Naive B cell (primary cell): Measurements from ENCODE around the gene SLCO1B1. TPM values are rescaled to one million over a fixed set of nuclear protein-coding genes. Genes with fewer than 3 reads are reported as not detected.
A peak's percentile ranks its signal among the peaks of the same experiment; 100 is the strongest.
"Not testable (repeated sequence)": the region's sequence is repeated elsewhere in the genome, so short reads cannot be mapped to it uniquely, and the experiment has no call there.

Source experiments
- ATAC-seq, 2 donors: fragments of 150-1000 bp; cut with Tn5 transposase; 2 replicates each; pipeline ENCODE4 v1.10.0; 2021; ENCODE audit warnings: low read depth in 2 of 2, mild to moderate bottlenecking in 2 of 2, moderate library complexity in 2 of 2
- DNase-seq: peaks from one replicate; pipeline ENCODE4 v3.0.0; 2022
- H3K27ac Mint-ChIP-seq, 6 donors: one replicate each; pipeline ENCODE4 v1.8.0; 2020 to 2022; ENCODE audit warnings: mild to moderate bottlenecking in 6 of 6, mixed read lengths in 6 of 6, moderate library complexity in 5 of 6, inconsistent platforms in 2 of 6
- H3K27me3 Mint-ChIP-seq, 3 donors: one replicate each; pipeline ENCODE4 v1.8.0; 2021 to 2022; ENCODE audit warnings: mixed read lengths in 3 of 3, mild to moderate bottlenecking in 1 of 3
- H3K36me3 Mint-ChIP-seq, 2 donors: one replicate each; pipeline ENCODE4 v1.8.0; 2020 to 2022; ENCODE audit warnings: mixed read lengths in 2 of 2, inconsistent platforms in 1 of 2, mild to moderate bottlenecking in 1 of 2
- H3K4me1 Mint-ChIP-seq, 3 donors: one replicate each; pipeline ENCODE4 v1.8.0; 2020 to 2022; ENCODE audit warnings: mixed read lengths in 3 of 3, inconsistent platforms in 1 of 3, mild to moderate bottlenecking in 1 of 3, moderate library complexity in 1 of 3
- H3K4me3 Mint-ChIP-seq, 8 donors: one replicate each; pipeline ENCODE4 v1.8.0; 2020 to 2022; ENCODE audit warnings: mild to moderate bottlenecking in 8 of 8, mixed read lengths in 8 of 8, moderate library complexity in 8 of 8, inconsistent platforms in 2 of 8
- H3K9me3 Mint-ChIP-seq, 7 donors: one replicate each; pipeline ENCODE4 v1.8.0; 2020 to 2022; ENCODE audit warnings: mixed read lengths in 7 of 7, mild to moderate bottlenecking in 5 of 7, inconsistent platforms in 2 of 7, moderate library complexity in 1 of 7
- polyA plus RNA-seq, 6 donors: library from polyadenylated mRNA; unstranded; fragments of 300-500 nt; fragmentation: Illumina TruSeq; gene quantifications; one replicate each; pipeline ENCODE4 v1.2.3, GENCODE V29; 2021; ENCODE audit warnings: low read depth in 6 of 6

Gene SLCO1B1, protein sequence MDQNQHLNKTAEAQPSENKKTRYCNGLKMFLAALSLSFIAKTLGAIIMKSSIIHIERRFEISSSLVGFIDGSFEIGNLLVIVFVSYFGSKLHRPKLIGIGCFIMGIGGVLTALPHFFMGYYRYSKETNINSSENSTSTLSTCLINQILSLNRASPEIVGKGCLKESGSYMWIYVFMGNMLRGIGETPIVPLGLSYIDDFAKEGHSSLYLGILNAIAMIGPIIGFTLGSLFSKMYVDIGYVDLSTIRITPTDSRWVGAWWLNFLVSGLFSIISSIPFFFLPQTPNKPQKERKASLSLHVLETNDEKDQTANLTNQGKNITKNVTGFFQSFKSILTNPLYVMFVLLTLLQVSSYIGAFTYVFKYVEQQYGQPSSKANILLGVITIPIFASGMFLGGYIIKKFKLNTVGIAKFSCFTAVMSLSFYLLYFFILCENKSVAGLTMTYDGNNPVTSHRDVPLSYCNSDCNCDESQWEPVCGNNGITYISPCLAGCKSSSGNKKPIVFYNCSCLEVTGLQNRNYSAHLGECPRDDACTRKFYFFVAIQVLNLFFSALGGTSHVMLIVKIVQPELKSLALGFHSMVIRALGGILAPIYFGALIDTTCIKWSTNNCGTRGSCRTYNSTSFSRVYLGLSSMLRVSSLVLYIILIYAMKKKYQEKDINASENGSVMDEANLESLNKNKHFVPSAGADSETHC
- not detected for polyA plus RNA-seq

DNA sequence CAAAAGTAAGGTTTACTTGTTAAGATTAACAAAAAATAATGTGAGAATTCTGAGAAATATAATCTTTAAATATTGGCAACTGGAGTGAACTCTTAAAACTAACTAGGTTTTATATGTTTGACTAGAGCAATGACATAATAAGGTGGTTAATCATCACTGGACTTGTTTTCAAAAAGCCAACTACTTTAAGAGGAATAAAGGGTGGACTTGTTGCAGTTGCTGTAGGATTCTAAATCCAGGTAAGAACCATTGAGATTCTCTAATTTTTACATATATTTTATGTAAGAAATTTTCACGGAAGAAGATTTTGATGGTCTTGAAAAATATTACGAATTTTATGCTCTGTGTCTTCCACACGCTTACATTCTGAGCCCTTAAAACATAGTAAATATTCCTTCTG, at the start of gene SLCO1B1:
Gene SLCO1B1, plus strand, starts transcription at position 197 of the 400 bp plus-strand sequence. CDS start 10,381 bp downstream, outside the sequence.
- no peaks in the 10 kb centered on the region for H3K36me3 Mint-ChIP-seq
- no peak within 1 kb of the TSS for H3K27ac Mint-ChIP-seq
- H3K9me3 Mint-ChIP-seq, result peaks cover 0 to 9% (median 7%) of the 10 kb centered on the region in 7 donors
- H3K27me3 Mint-ChIP-seq, result no peaks in the 10 kb centered on the region
- H3K4me3 Mint-ChIP-seq, result no peak within 1 kb of the TSS
- ATAC-seq, result no peak
- DNase-seq, result no peak
- no peaks in the 10 kb centered on the region for H3K4me1 Mint-ChIP-seq

DNA sequence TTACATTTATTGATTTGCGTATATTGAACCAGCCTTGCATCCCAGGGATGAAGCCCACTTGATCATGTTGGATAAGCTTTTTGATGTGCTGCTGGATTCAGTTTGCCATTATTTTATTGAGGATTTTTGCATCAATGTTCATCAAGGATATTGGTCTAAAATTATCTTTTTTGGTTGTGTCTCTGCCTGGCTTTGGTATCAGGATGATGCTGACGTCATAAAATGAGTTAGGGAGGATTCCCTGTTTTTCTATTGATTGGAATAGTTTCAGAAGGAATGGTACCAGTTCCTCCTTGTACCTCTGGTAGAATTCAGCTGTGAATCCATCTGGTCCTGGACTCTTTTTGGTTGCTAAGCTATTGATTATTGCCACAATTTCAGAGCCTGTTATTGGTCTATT, 46.2 kb upstream of the SLCO1B1 start:
- not testable (repeated sequence) for H3K27ac Mint-ChIP-seq, DNase-seq, H3K4me3 Mint-ChIP-seq, ATAC-seq, H3K4me1 Mint-ChIP-seq, H3K27me3 Mint-ChIP-seq, H3K36me3 Mint-ChIP-seq
- peaks cover 2 to 33% (median 7%) of the 10 kb centered on the region in 7 donors for H3K9me3 Mint-ChIP-seq

DNA sequence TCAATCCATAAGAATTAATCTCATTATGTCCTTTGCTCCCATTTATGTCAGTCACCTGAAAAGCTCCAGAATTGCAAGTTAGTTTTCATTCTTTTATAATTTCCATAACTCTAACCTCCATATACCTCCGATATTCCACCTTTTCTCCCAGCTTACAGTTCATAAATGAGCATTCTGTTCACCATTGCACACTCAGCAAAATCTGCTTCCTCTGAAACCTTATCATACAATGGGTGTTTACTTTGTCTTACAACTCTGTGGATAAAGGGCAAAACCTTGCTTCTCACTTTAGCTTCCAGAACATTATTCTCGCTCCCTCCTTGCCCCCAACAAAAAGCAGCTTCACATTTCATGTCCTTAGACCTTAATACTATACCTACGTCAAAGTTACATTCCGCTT, 19.3 kb upstream of the SLCO1B1 start:
- H3K9me3 Mint-ChIP-seq, result peaks cover 0 to 10% (median 8%) of the 10 kb centered on the region in 7 donors
- H3K36me3 Mint-ChIP-seq, result no peaks in the 10 kb centered on the region
- DNase-seq (no peak), ATAC-seq (no peak)
- H3K4me3 Mint-ChIP-seq, result no peak overlapping the region
- no peaks in the 10 kb centered on the region for H3K4me1 Mint-ChIP-seq
- H3K27ac Mint-ChIP-seq, result no peak overlapping the region
- H3K27me3 Mint-ChIP-seq, result no peaks in the 10 kb centered on the region

DNA sequence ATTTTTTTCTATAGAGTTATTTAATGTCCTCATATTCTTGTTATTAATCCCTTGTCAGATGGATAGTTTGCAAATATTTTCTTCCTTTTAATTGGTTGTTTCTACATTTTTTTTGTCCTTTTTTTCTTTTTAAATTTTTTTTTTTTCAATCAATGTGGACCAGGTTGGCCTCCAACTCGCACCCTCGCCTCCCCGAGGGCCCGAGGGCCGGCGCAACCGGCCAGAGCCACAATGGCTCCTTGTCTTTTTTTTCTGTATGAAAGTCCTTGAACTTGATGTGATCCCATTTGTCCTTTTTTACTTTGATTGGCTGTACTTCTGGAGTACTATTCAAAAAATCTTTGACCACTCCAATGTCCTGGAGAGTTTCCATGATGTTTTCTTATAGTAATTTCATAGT, 17.7 kb upstream of the SLCO1B1 start:
- Mint-ChIP-seq H3K27ac (peak overlapping the region in 1 of 6 donors; percentile 55), H3K36me3 (no peaks in the 10 kb centered on the region), H3K4me3 (no peak overlapping the region), H3K9me3 (peaks cover 0 to 11% (median 8%) of the 10 kb centered on the region in 7 donors), H3K27me3 (no peaks in the 10 kb centered on the region), H3K4me1 (no peaks in the 10 kb centered on the region)
- DNase-seq (no peak), ATAC-seq (no peak)

DNA sequence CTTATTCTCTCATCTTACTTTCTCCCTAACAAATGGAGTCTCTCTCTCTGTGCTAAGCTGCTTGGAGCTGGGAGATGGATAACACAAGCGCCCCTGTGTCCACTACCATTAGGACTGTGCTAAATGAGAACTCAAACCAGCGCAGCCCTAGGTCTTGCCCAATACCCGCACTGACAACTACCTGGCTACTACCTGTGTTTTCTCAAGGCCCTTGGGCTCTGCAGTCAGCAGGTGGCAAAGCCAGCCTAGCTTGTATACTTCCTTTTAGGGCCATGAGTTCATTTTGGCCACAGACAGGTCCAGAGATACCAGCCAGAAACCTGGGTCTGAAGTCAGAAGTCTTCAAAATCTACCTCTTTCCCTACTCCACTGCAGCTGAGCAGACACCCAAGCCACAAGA, 13.0 kb upstream of the SLCO1B1 start:
- no peak for ATAC-seq
- Mint-ChIP-seq H3K9me3 (peaks cover 0 to 10% (median 5%) of the 10 kb centered on the region in 7 donors), H3K4me3 (no peak overlapping the region)

DNA sequence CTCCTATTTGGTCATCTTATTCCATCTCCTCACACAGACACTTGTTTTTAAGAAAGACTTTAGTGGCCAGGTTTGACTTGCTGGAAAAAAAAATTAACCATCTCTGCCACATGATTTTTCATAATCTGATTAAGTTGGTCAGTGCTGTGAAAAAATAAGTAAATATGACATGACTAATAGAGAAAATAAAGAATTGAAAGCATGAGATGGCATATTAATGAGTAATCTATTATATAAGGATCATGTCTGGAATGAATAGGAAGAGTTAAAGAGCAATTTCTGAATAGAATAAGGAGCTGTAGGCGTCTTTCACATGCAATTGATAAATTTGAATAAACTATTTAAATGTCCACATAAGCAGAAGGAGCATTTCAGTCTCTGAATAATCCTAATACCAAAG, 12.2 kb upstream of the SLCO1B1 start:
- H3K9me3 Mint-ChIP-seq, result peaks cover 0 to 10% (median 8%) of the 10 kb centered on the region in 7 donors
- no peaks in the 10 kb centered on the region for H3K4me1 Mint-ChIP-seq
- no peak overlapping the region for H3K4me3 Mint-ChIP-seq
- DNase-seq (no peak), ATAC-seq (no peak)
- H3K36me3 Mint-ChIP-seq, result no peaks in the 10 kb centered on the region
- no peak overlapping the region for H3K27ac Mint-ChIP-seq
- H3K27me3 Mint-ChIP-seq, result no peaks in the 10 kb centered on the region

More for the DNA sequence above, 13.0 kb upstream of the SLCO1B1 start:
- no peaks in the 10 kb centered on the region for H3K27me3 Mint-ChIP-seq
- no peaks in the 10 kb centered on the region for H3K36me3 Mint-ChIP-seq
- no peaks in the 10 kb centered on the region for H3K4me1 Mint-ChIP-seq
- H3K27ac Mint-ChIP-seq, result no peak overlapping the region
- DNase-seq, result no peak

DNA sequence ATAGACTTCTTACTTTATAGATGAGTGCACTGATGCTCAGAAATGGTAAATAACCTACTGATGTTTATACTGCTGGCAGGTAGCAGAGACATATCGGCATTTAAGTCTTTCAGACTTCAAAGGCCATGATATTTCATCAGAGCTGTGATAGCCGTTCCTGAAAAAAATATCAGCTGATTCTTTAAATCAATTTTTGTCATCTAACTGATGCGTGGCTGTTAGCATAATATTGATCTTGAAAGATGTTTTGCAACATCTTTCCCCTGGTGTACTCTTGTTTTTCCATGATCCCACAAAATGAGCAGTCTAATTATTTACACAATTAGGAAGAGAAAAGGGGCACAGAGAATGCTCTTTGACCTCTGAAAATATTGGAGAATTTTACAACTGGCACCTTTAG, 1.6 kb upstream of the SLCO1B1 start:
- Mint-ChIP-seq H3K27me3 (no peaks in the 10 kb centered on the region), H3K27ac (no peak overlapping the region), H3K4me3 (no peak overlapping the region), H3K4me1 (no peaks in the 10 kb centered on the region), H3K36me3 (no peaks in the 10 kb centered on the region), H3K9me3 (peaks cover 0 to 6% (median 2%) of the 10 kb centered on the region in 7 donors)
- DNase-seq, result no peak
- no peak for ATAC-seq

DNA sequence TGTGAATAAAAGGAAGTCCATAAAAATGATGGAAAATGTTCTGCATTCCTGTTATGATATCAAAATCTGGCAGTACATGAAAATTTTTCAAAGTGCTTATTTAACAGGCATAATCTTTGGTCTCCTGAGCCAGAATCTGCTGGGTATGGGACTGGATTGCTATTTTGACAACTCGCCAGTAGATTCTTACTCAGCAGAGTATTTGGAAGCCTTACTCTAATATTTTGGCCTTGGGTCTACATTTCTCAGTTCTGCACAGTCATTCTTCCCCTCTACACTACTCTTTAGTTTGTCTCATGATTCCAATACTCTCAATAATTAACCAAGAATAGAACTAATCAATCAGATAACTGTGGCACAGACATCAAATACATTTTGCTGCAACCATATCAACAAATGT, 1.1 kb upstream of the SLCO1B1 start:
- no peaks in the 10 kb centered on the region for H3K27me3 Mint-ChIP-seq

DNA sequence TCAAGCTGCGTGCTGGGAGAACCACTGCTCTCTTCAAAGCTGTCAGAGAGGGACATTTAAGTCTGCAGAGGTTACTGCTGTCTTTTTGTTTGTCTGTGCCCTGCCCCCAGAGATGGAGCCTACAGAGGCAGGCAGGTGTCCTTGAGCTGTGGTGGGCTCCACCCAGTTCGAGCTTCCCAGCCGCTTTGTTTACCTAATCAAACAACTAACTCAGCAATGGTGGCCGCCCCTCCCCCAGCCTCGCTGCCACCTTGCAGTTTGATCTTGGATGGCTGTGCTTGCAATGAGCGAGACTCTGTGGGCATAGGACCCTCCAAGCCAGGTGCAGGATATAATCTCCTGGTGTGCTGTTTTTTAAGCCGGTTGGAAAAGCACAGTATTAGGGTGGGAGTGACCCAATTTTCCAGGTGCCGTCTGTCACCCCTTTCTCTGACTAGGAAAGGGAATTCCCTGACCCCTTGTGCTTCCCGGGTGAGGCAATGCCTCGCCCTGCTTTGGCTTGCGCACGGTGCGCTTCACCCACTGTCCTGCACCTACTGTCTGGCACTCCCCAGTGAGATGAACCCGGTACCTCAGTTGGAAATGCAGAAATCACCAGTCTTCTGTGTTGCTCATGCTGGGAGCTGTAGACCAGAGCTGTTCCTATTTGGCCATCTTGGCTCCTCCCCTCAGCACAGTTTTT, 6.5 kb downstream of the SLCO1B1 start:
- DNase-seq, H3K27me3 Mint-ChIP-seq, H3K36me3 Mint-ChIP-seq, H3K27ac Mint-ChIP-seq, ATAC-seq, H3K4me1 Mint-ChIP-seq, H3K4me3 Mint-ChIP-seq: not testable (repeated sequence)
- H3K9me3 Mint-ChIP-seq, result peaks cover 4 to 23% (median 10%) of the 10 kb centered on the region in 7 donors

More for the DNA sequence above, 1.1 kb upstream of the SLCO1B1 start:
- no peak overlapping the region for H3K4me3 Mint-ChIP-seq
- no peaks in the 10 kb centered on the region for H3K36me3 Mint-ChIP-seq
- peaks cover under 1 to 8% (median 5%) of the 10 kb centered on the region in 7 donors for H3K9me3 Mint-ChIP-seq
- H3K27ac Mint-ChIP-seq, result no peak overlapping the region
- DNase-seq (no peak), ATAC-seq (no peak)
- no peaks in the 10 kb centered on the region for H3K4me1 Mint-ChIP-seq

DNA sequence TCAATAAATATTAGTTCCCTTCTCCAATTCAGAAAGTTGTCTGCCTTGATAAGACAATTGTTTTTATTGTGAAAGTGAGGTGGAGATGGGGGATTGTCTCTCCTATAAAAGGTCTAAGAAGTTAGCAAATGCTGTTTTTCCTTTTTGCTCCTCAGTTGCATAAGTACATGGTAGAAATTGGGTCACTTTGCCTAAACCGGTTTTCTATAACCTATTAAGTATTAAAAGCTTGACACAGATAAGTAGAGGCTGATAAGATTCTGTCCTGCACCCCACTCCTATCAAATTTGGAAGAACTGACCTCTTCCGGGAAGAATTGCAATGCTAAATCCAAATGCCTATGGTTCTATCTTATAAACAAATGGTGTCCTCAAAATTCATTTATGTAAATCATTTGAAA, 7.0 kb downstream of the SLCO1B1 start:
- DNase-seq (no peak), ATAC-seq (no peak)
- H3K4me3 Mint-ChIP-seq, result no peak overlapping the region
- H3K9me3 Mint-ChIP-seq, result peaks cover 4 to 23% (median 10%) of the 10 kb centered on the region in 7 donors
- no peaks in the 10 kb centered on the region for H3K36me3 Mint-ChIP-seq
- H3K4me1 Mint-ChIP-seq, result no peaks in the 10 kb centered on the region
- no peak overlapping the region for H3K27ac Mint-ChIP-seq
- no peaks in the 10 kb centered on the region for H3K27me3 Mint-ChIP-seq

DNA sequence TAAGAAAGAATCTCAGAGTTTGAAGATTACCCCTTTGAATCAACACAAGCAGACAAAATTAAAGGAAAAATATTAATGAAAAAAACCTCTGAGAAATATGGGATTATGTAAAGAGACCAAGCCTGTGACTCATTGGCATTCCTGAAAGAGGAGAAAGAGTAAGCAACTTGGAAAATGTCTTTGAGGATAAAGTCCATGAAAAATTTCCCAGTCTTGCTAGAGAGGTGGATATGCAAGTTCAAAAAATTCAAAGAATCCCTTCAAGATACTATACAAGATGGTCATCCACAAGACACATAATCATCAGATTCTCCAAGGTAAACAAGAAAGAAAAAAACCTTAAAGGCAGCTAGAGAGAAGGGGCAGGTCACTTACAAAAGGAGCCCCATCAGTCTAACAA, 13.3 kb downstream of the SLCO1B1 start:
- H3K9me3 Mint-ChIP-seq, result peaks cover 0 to 6% (median 2%) of the 10 kb centered on the region in 7 donors
- no peaks in the 10 kb centered on the region for H3K4me1 Mint-ChIP-seq
- no peaks in the 10 kb centered on the region for H3K27me3 Mint-ChIP-seq
- H3K27ac Mint-ChIP-seq, result no peak overlapping the region
- no peak for DNase-seq
- no peak overlapping the region for H3K4me3 Mint-ChIP-seq
- no peak for ATAC-seq
- H3K36me3 Mint-ChIP-seq, result no peaks in the 10 kb centered on the region

DNA sequence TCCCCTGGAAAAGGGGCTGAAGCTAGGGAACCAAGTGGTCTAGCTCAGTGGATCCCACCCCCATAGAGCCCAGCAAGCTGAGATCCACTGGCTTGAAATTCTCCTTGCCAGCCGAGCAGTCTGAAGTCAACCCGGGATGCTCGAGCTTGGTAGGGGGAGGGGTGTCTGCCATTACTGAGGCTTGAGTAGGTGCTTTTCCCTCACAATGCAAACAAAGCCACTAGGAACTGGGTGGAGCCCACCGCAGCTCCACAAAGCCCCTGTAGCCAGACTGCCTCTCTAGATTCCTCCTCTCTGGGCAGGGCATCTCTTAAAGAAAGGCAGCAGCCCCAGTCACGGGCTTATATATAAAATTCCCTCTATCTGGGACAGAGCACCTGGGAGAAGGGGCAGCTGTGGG, 18.9 kb downstream of the SLCO1B1 start:
- not testable (repeated sequence) for H3K27ac Mint-ChIP-seq

DNA sequence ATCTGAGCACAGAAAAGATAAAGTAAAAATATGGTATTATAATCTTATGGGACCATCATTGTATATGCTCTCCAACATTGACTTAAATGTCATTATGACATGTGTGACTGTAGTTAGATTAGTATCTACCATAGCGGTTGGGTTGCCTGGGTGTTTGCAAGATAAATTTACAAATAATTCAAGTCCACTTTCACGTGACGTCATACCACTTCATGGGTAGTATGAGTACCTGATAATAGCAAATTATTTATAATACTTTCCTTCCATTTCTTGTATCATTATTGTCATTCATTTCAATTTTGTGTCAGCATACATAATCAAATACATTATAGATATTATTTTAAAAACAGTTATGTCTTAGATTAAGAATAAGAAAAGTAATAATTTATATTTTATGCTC, 20.2 kb downstream of the SLCO1B1 start:
- no peaks in the 10 kb centered on the region for H3K27me3 Mint-ChIP-seq
- DNase-seq (no peak), ATAC-seq (no peak)
- H3K4me3 Mint-ChIP-seq, result no peak overlapping the region
- peaks cover 0 to 6% (median 2%) of the 10 kb centered on the region in 7 donors for H3K9me3 Mint-ChIP-seq
- H3K36me3 Mint-ChIP-seq, result no peaks in the 10 kb centered on the region
- H3K27ac Mint-ChIP-seq, result no peak overlapping the region
- no peaks in the 10 kb centered on the region for H3K4me1 Mint-ChIP-seq

More for the DNA sequence above, 18.9 kb downstream of the SLCO1B1 start:
- not testable (repeated sequence) for ATAC-seq, DNase-seq, H3K9me3 Mint-ChIP-seq, H3K27me3 Mint-ChIP-seq, H3K4me1 Mint-ChIP-seq, H3K4me3 Mint-ChIP-seq, H3K36me3 Mint-ChIP-seq
